Mesenchymal stem cell (in vitro differentiated cells and primary cell): Measurements from ENCODE around the gene EGFL8.
A peak's percentile ranks its signal among the peaks of the same experiment; 100 is the strongest.

ENCODE experiments used
- DNase-seq: peaks from one replicate; pipeline ENCODE4 v3.0.0-alpha.2; 2013
- H2AFZ ChIP-seq: one replicate; pipeline ENCODE4 v1.6.1; 2013; ENCODE audit warnings: low read depth, mild to moderate bottlenecking, control low read depth, inconsistent platforms, low read length, moderate library complexity
- H2AK5ac ChIP-seq: 2 replicates; pipeline ENCODE4 v1.6.1; 2013; ENCODE audit warnings: low read length, moderate library complexity, mild to moderate bottlenecking, inconsistent platforms; ENCODE audit not compliant: severe bottlenecking
- H2BK120ac ChIP-seq: one replicate; pipeline ENCODE4 v1.6.1; 2013; ENCODE audit warnings: low read depth, mild to moderate bottlenecking, inconsistent platforms, low read length, moderate library complexity
- H2BK12ac ChIP-seq, 2 experiments: one replicate each; pipeline ENCODE4 v1.6.1; 2013; ENCODE audit warnings: inconsistent platforms in 2 of 2, low read length in 2 of 2, mild to moderate bottlenecking in 2 of 2, moderate library complexity in 2 of 2, control low read depth in 1 of 2
- H2BK15ac ChIP-seq: one replicate; pipeline ENCODE4 v1.6.1; 2013; ENCODE audit warnings: mild to moderate bottlenecking, low read depth, inconsistent platforms; ENCODE audit not compliant: poor library complexity, severe bottlenecking
- H2BK5ac ChIP-seq: 2 replicates; pipeline ENCODE4 v1.6.1; 2013; ENCODE audit warnings: low read depth, mild to moderate bottlenecking, low read length, control low read depth, inconsistent platforms; ENCODE audit not compliant: poor library complexity, severe bottlenecking
- H3K14ac ChIP-seq, 2 experiments: one replicate each; pipeline ENCODE4 v1.6.1; 2013; ENCODE audit warnings: inconsistent platforms in 2 of 2, low read length in 2 of 2, control low read depth in 1 of 2, mild to moderate bottlenecking in 1 of 2, moderate library complexity in 1 of 2
- H3K18ac ChIP-seq, 2 experiments: one replicate each; pipeline ENCODE4 v1.6.1; 2013; ENCODE audit warnings: inconsistent platforms in 2 of 2, low read length in 2 of 2, control low read depth in 1 of 2, low read depth in 1 of 2, mild to moderate bottlenecking in 1 of 2
- H3K23ac ChIP-seq, 2 experiments: one replicate each; pipeline ENCODE4 v1.6.1; 2013; ENCODE audit warnings: inconsistent platforms in 2 of 2, low read length in 2 of 2, mild to moderate bottlenecking in 2 of 2, moderate library complexity in 2 of 2, control low read depth in 1 of 2
- H3K27ac ChIP-seq: 2 replicates; pipeline ENCODE4 v1.5.1; 2013; ENCODE audit warnings: mild to moderate bottlenecking, moderate library complexity, low read length, control low read depth, inconsistent platforms; ENCODE audit not compliant: poor library complexity, severe bottlenecking
- H3K27me3 ChIP-seq, 2 experiments: 2 replicates each; pipeline versions ENCODE4 v1.6.1 to v1.7.0; 2013; ENCODE audit warnings: low read length in 2 of 2, mild to moderate bottlenecking in 2 of 2, moderate library complexity in 2 of 2, control low read depth in 1 of 2, inconsistent platforms in 1 of 2; ENCODE audit not compliant: control insufficient read depth in 1 of 2, insufficient read depth in 1 of 2
- H3K36me3 ChIP-seq, 2 experiments: 2 replicates each; pipeline versions ENCODE4 v1.6.1 to v1.7.0; 2013; ENCODE audit warnings: low read length in 2 of 2, control low read depth in 1 of 2, inconsistent platforms in 1 of 2, low read depth in 1 of 2, mild to moderate bottlenecking in 1 of 2; ENCODE audit not compliant: insufficient read depth in 2 of 2, control insufficient read depth in 1 of 2
- H3K4ac ChIP-seq, 2 experiments: one replicate each; pipeline ENCODE4 v1.6.1; 2013; ENCODE audit warnings: inconsistent platforms in 2 of 2, low read length in 2 of 2, mild to moderate bottlenecking in 2 of 2, moderate library complexity in 2 of 2, control low read depth in 1 of 2, low read depth in 1 of 2
- H3K4me1 ChIP-seq: 2 replicates; pipeline ENCODE4 v1.6.1; 2013; ENCODE audit warnings: low read depth, low read length, control low read depth; ENCODE audit not compliant: control insufficient read depth, insufficient read depth
- H3K4me2 ChIP-seq: 2 replicates; pipeline ENCODE4 v1.6.1; 2013; ENCODE audit warnings: low read length, mild to moderate bottlenecking, inconsistent platforms; ENCODE audit not compliant: poor library complexity, severe bottlenecking
- H3K4me3 ChIP-seq, 2 experiments: 2 replicates each; pipeline versions ENCODE4 v1.5.1 to v1.7.0; 2013; ENCODE audit warnings: low read length in 2 of 2, mild to moderate bottlenecking in 2 of 2, control low read depth in 1 of 2, low read depth in 1 of 2; ENCODE audit not compliant: insufficient read depth in 1 of 2
- H3K79me1 ChIP-seq: replicated peaks from 2 replicates; pipeline ENCODE4 v1.6.1; 2013; ENCODE audit warnings: mild to moderate bottlenecking, control low read depth, low read length, inconsistent platforms; ENCODE audit not compliant: poor library complexity, severe bottlenecking
- H3K9ac ChIP-seq: 2 replicates; pipeline ENCODE4 v1.7.0; 2013; ENCODE audit warnings: mild to moderate bottlenecking, low read length, moderate library complexity
- H3K9me3 ChIP-seq: 2 replicates; pipeline ENCODE4 v1.7.0; 2013; ENCODE audit warnings: mild to moderate bottlenecking, low read length; ENCODE audit not compliant: control insufficient read depth
- H4K8ac ChIP-seq: one replicate; pipeline ENCODE4 v1.6.1; 2013; ENCODE audit warnings: inconsistent platforms, mild to moderate bottlenecking, low read length, moderate library complexity
- H4K91ac ChIP-seq: one replicate; pipeline ENCODE4 v1.6.1; 2013; ENCODE audit warnings: mild to moderate bottlenecking, low read length, inconsistent platforms
- WGBS: methylation state at CpG from one replicate; pipeline ENCODE4 v1.1.7; 2013; ENCODE audit warnings: mixed read lengths; 5-methylcytosine and 5-hydroxymethylcytosine counted together

Gene EGFL8

GRCh38 chr6:32117461-32117860, 46.9 kb upstream of the EGFL8 start:
- H3K27me3 ChIP-seq, result no peaks in the 10 kb centered on the region
- no peak overlapping the region for H3K23ac ChIP-seq
- H2BK120ac ChIP-seq, result no peak overlapping the region
- no peak overlapping the region for H2BK15ac ChIP-seq
- H3K79me1 ChIP-seq, result peaks cover 7% of the 10 kb centered on the region
- H3K18ac ChIP-seq, result no peak overlapping the region
- no peak overlapping the region for H2AK5ac ChIP-seq
- H3K4ac ChIP-seq, result no peak overlapping the region
- H3K36me3 ChIP-seq, result peaks cover 62 to 68% of the 10 kb centered on the region in 2 experiments
- no peaks in the 10 kb centered on the region for H3K9me3 ChIP-seq
- H4K8ac ChIP-seq, result no peak overlapping the region
- no peak overlapping the region for H4K91ac ChIP-seq
- peak overlapping the region; percentile 88 for H3K9ac ChIP-seq
- H3K27ac ChIP-seq, result no peak overlapping the region
- H2BK12ac ChIP-seq, result peak overlapping the region in 1 of 2 experiments; percentile 80
- no peak overlapping the region for H2BK5ac ChIP-seq
- 91% methylated on average over 9 of the region's 9 CpGs for WGBS
- H3K14ac ChIP-seq, result no peak overlapping the region
- no peak overlapping the region for H2AFZ ChIP-seq
- peaks cover 7% of the 10 kb centered on the region for H3K4me1 ChIP-seq
- no peak overlapping the region for H3K4me3 ChIP-seq
- H3K4me2 ChIP-seq, result no peak overlapping the region
- DNase-seq, result no peak

- 27% methylated on average over 16 of the region's 17 CpGs for WGBS
- Histone ChIP-seq H3K23ac (no peak overlapping the region), H3K4ac (peak overlapping the region in 1 of 2 experiments; percentile 17), H3K4me2 (no peak overlapping the region), H2AK5ac (no peak overlapping the region), H4K91ac (no peak overlapping the region), H3K9ac (peak overlapping the region; percentile 68), H2BK12ac (peak overlapping the region in 1 of 2 experiments; percentile 66), H3K27ac (no peak overlapping the region), H3K14ac (no peak overlapping the region), H3K18ac (no peak overlapping the region), H2BK15ac (peak overlapping the region; percentile 56), H2BK5ac (no peak overlapping the region), H2AFZ (no peak overlapping the region), H3K4me3 (peak overlapping the region in 1 of 2 experiments; percentile 30), H3K4me1 (peaks cover 6% of the 10 kb centered on the region), H3K9me3 (no peaks in the 10 kb centered on the region), H4K8ac (peak overlapping the region; percentile 21), H3K79me1 (peaks cover 14% of the 10 kb centered on the region), H3K36me3 (peaks cover 72 to 76% of the 10 kb centered on the region in 2 experiments), H2BK120ac (no peak overlapping the region), H3K27me3 (no peaks in the 10 kb centered on the region)
- peak; percentile 88 for DNase-seq
These were observed 45.4 kb upstream of the EGFL8 start for GRCh38 chr6:32118782-32119628.

GRCh38 chr6:32120573-32121059, 43.8 kb upstream of the EGFL8 start:
- Histone ChIP-seq H3K27ac (no peak overlapping the region), H3K9me3 (no peaks in the 10 kb centered on the region), H2AFZ (no peak overlapping the region), H3K4me2 (no peak overlapping the region), H2BK12ac (no peak overlapping the region), H4K91ac (no peak overlapping the region), H2AK5ac (no peak overlapping the region), H3K36me3 (peaks cover 69 to 88% of the 10 kb centered on the region in 2 experiments), H3K18ac (no peak overlapping the region), H2BK120ac (peak overlapping the region; percentile 2), H3K14ac (no peak overlapping the region), H3K79me1 (peaks cover 20% of the 10 kb centered on the region), H4K8ac (no peak overlapping the region), H3K4me3 (no peak overlapping the region), H3K4ac (no peak overlapping the region), H3K27me3 (no peaks in the 10 kb centered on the region), H3K9ac (no peak overlapping the region), H2BK15ac (no peak overlapping the region), H3K23ac (no peak overlapping the region), H3K4me1 (no peaks in the 10 kb centered on the region), H2BK5ac (no peak overlapping the region)
- 95% methylated on average over 12 of the region's 12 CpGs for whole genome bisulfite sequencing
- DNase-seq, result no peak

DNA sequence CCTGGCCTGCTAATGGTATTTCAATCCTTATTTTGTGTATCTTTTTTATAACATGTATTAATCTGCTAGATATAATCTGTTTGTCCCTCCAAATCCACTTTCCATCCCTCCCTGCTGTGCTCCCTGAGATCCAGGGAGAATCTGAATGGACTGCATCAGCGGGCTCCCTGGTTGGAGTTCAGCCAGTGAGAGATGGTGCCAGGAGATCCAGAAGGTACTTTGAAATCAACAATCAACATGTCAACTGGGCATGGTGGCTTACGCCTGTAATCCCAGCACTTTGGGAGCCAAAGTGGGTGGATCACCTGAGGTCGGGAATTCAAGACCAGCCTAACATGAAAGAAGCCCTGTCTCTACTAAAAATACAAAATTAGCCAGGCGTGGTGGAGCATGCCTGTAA, 40.7 kb upstream of the EGFL8 start:
- no peak overlapping the region for H3K4me3 ChIP-seq

More for the DNA sequence above, 40.7 kb upstream of the EGFL8 start:
- 97% methylated on average over 4 of the region's 4 CpGs for WGBS
- Histone ChIP-seq H3K4ac (no peak overlapping the region), H3K4me1 (peaks cover 10% of the 10 kb centered on the region), H3K18ac (no peak overlapping the region), H3K27me3 (no peaks in the 10 kb centered on the region), H3K79me1 (peaks cover 41% of the 10 kb centered on the region), H2BK120ac (no peak overlapping the region), H3K27ac (no peak overlapping the region), H3K23ac (no peak overlapping the region), H3K14ac (no peak overlapping the region), H2BK15ac (no peak overlapping the region), H2AK5ac (no peak overlapping the region), H3K36me3 (peaks cover 45 to 73% of the 10 kb centered on the region in 2 experiments), H2BK5ac (no peak overlapping the region), H4K8ac (no peak overlapping the region), H3K4me2 (no peak overlapping the region), H2AFZ (no peak overlapping the region), H4K91ac (no peak overlapping the region), H3K9ac (no peak overlapping the region), H2BK12ac (no peak overlapping the region), H3K9me3 (no peaks in the 10 kb centered on the region)
- DNase-seq, result no peak
